GM18499 (cell line): ENCODE results near the gene CTNND2.

ENCODE experiments used
- ATAC-seq: cut with Tn5 transposase; IDR thresholded peaks from one replicate; pipeline ENCODE4 v1.9.1; 2021; ENCODE audit warnings: moderate number of reproducible peaks; ENCODE audit not compliant: insufficient read depth, unreplicated experiment

CTNND2 gene

DNA sequence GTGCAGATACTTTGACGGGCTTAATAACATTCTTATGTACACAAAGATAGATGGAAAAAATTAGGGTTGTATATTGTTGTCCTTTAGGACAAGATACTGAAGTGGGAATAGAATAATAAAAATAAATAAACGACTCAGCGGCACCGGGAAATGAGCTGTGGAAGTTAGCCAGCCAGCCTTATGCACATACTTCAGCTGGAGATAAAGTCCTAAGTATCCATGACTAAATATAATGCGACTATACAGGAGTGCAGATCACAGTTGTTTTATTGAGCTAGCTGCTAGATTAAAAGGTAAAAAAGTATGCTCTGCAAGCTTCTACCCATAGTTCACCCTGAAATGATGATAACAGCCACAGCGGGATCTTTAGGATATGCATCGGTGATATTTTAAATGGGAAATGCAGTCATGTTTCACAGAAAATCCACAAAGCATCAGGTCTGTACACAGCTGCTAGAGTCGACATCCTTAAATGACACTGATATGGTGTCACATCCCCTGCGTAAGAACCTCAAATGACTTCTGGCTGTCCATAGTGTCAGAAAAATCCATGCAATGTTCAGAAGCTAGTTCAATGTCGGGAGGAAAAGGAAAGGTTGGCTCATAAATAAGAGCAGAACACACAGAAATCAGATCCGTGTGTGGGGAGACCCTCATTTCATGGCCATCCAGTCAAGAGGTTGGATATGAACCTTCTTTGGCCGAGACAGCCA, 750.4 kb downstream of the CTNND2 start:
- no peak for ATAC-seq

DNA sequence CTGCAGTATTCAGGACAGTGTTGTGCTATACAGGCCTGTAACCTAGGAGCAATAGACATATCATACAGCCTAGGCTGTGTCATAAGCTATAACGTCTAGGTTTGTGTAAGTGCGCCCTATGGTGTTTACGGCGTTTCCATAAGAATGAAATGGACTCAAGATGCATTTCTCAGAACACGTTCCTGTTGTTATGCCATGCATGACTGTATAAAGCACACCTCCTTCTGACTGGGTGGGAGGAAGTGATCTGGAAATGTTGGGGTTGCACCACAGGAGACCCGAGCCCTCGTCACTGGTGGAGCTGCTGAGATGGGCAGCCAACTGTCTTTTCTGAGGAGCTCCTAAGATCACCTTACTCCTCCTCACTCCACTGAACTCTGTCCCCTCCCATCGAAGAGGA, 751.9 kb downstream of the CTNND2 start:
- no peak for ATAC-seq

DNA sequence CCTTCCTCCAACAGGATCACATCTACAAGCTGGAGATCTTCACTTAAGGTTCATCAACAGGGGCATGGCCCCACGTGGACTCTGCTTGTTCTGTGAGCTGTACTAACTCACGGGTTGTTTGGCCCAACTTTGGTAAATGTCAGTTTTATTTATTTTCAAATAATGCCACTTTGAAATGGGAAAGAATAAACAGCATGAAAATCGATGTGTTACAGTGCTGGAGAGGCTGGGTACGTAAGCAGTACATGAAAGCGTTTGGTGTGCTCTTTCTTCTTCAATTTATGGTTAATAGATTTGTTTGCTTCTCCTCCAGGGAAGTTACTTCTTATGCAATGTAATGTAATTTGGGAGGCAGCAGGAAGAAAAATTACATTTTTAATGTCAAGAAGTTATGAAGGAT, 753.3 kb downstream of the CTNND2 start:
- no peak for ATAC-seq

DNA sequence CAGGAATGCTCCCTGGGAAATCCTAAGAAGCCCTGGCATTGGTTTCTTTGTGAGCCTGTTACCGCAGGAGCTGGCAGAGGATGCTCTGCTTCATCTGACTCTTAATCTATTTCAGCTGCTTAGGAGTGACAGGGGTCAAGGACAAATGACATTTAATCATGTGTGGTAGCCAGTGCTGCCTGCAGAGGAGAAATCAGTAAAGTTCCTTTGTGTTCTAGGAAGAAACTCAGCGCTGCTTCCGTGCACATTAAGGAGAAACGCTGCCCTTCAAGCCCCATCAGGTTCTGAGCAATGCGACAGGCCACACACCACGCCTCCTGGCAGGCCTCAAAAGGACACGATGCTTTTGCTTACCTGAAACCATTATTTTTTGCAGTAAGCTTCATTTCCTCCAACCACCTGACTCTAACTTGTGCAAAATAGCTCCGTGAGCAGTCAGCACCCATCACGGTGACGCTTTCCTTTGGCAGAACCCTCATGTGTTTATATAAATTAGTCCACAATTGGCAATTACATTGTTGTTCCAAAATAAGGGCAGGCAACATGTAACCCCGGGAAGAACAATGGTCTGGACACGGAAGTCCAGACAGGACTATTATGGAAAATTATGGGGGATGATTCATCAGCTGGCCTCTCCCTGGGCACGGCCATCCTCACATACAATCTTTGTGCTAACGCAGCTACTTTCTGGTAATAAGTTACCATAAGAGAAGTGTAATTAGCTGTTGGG, 755.3 kb downstream of the CTNND2 start:
- no peak for ATAC-seq

DNA sequence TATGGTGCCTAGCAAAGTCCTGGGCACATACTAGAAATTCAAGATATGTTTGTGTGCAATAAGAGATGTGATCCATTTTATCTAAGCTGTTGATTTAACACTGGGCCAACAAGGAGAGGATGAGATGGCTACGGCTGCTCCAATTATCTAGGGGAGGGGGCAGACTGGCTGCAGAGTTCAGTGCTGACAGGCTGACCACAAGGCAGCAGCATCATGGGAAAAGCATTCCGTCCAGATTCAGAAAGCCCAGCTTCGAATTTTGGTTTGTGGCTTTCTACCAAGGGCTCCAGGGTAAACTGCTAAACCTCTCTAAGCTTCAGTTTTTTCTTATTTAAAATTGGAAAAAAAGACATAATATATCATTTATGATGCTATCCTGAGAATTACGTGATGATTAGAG, 758.1 kb downstream of the CTNND2 start:
- ATAC-seq = no peak

DNA sequence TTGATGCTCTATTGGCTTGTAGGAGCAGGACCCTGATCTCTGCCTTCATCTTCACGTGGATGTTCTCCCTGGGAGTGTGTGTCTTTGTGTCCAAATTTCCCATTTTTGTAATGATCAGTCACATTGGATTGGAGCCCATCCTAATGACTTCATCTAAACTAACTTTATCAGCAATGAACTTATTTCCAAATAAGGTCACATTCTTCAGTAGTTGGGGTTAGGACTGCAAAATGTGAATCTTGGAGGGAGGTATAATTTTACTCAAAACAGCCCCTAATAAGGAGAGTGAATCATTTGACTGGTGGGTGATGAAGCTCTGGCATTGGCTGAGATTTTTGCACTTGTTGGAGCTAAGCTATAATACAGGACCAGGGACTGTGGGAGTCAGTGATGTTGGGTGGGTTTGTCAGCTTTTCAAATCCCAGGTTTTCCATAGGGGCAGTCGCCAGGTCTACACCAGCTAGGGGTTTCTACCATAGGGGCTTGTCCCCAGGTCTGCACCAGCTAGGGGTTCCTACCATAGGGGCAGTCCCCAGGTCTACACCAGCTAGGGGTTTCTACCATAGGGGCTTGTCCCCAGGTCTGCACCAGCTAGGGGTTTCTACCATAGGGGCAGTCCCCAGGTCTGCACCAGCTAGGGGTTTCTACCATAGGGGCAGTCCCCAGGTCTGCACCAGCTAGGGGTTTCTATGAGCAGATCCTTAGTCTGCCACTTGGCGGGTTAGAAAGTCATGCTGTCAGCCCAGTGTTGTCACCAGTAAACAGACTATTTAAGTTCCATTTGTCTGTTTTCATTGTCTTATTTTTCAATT, 760.6 kb downstream of the CTNND2 start:
- no peak for ATAC-seq

DNA sequence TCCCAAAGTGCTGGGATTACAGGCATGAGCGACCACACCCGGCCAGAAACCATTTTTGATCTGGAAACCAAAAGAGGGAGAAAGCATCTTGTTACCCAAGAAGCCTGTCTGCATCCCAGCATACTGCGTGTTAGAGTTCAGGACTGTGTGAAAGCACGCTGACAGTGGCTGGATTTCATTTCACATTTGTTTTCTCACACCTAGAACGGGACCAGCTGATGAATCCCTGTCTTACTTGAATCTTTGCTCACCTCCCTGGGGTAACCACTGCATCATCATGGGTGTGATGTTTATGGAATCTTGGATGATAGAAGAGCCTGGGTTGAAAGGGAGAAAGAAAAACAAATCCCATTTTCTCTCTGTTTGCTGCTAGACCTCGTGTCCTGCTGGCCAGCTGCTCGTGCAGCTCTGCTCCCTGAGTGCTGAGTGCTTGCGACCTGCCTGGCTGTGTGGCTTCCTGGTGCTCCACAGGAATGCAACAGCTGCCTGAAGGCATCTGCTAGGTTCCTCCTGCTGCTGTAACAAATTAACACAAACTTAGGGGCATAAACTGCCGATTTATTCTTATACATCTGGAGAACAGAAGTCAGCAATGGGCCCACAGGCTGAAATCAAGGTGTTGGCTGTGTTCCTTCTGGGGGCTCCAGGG, 764.9 kb downstream of the CTNND2 start:
- no peak for ATAC-seq

DNA sequence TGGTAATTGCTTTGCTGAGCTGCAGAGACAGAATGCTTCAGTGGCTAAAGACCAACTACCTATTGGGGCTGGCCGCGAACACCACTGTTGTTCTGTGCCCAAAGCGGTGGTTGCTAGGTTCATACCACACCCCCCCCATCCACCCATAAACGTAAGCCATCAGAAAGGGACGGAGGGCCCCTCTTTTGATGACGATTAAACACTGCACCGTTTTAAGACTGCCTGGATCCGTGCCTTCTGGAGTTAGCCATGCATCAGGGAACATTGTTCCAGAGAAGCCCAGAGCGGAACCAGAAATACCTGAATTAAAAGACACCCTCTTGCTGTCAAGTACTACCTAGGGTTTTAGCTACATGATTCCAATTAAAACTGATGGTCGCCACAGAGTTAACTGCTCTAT, 774.1 kb downstream of the CTNND2 start:
- no peak for ATAC-seq

DNA sequence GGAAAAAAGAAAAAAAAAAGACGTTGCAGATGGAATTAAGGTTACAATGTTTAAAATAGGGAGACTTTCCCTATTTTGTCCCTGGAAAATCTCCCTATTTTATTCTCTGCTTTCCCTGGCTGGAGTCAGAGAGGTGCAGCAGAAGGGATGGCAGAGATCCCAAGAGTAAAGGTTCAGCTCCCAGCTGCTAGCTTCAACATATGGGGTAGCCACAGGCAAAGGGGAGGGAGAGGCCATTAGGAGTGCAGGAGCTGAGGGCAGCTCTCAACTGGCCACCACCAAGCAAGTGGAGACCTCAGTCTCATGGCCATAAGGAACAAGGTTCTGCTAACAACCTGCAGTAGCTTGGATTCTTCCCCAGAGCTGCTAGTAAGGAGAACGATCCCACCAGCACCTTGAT, 776.2 kb downstream of the CTNND2 start:
- no peak for ATAC-seq

DNA sequence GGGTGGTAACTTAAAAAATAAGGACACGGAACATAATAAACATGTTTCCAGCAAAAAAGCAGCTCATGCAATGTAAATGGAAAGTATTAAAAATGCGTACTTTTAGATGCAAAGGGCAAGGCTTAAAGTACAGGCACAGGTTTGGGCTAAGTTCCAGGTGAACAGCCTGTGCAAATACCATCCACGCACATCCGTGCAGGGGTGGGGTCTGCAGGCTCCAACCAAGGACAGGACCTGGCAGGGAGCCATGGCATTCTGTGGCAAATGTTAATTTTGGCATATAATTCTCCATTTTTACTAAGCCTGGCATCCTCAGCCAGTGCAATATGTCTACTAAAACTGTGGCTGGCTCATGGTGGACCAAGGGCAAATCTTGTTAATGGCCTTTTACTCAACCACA, 777.4 kb downstream of the CTNND2 start:
- ATAC-seq = no peak

DNA sequence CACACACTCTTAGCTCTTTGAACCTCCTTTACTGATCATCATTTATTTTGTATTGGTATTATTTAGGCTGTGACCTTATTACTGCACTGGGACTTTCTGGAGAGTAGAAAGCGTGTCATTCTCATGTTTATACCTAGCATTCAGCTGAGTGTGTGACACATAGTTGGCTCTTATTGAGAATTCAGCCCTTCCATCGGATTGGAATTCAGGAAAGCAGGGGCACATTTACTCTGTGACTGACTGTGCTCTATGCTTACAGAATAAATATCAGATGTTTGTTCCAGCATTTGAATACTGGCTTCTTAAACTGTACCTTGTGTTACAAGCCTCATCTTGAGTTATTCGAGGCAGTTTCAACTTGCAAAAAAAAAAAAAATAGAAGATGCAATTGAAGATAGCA, 782.4 kb downstream of the CTNND2 start:
- no peak for ATAC-seq

DNA sequence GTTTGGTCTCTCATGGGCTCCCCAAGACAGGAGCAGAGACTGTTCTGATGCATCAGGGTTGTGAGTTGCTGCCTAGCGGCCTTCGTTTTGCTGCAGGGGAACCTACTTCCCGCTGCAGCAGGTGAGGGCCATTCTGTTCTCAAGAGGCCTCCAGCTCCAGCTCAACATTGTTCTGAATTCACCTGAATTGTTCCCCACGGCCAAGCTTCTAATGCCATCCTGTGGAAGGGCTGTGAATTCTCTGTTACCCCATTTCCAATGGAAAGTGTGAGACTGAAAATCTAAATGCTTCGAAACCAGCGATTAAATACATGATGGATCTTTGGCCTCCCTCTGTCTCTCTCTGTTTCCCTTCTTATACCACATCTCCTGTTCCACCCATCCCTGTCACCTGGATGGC, 794.1 kb downstream of the CTNND2 start:
- ATAC-seq = no peak

DNA sequence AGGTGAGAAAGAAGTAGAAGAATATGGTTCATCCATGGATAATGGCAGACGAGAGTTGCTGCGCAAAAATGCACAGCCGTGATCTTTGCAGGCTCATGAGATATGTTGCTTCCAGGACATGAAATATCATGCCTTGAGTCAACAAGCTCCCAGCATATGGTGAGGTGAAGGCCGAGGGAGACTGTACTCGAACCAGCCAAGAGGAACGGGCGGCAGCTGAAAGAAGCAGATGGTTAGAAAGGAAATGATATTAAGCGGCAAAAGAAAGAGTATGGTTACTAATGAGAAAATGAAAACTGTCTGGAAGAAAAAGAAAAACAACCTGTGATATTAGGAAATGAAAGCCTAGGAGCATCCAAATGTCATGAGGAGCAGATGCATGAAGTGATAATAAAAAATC, 798.5 kb downstream of the CTNND2 start:
- ATAC-seq = no peak

DNA sequence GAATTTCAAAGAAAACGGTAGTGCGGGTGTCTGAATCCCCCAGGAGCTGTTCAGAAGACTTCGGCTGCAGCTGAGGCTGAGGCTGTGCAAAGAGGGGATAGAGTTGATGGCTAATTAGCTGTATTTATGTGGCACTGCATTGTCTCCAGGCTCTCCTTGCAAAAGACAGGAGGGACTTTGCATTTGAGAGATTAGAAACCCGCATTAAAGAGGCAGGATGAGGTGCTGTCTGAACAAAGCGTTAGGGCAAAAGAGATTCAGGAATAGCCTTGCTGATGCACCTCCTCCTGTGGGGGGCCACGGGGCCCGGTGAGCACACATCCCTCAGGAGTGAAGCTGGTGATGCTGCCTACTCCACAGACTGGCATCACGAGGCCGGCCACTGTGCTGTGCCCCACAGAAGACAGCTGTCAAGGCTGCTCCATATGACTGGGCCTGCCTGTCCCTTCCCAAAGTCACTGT, 799.6 kb downstream of the CTNND2 start:
- no peak for ATAC-seq

DNA sequence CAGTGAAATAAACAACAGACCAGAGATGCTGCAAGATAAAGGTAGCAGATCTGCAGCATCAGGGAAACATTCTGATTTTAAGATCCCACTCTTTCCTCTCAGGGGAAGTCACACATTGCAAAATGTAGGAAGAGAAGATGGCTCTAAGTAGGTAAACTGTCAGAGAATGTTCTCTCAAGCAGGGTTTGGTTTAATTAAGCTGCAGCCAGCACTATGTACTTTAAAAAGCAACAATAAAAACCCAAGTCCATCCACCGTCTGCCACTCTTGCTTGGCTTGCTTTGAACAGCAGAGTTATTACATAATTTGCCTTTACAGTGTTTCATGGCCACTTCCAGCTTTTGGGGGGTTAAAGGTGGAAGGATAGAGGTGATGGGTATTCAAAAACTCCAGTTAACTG, 800.0 kb downstream of the CTNND2 start:
- no peak for ATAC-seq

DNA sequence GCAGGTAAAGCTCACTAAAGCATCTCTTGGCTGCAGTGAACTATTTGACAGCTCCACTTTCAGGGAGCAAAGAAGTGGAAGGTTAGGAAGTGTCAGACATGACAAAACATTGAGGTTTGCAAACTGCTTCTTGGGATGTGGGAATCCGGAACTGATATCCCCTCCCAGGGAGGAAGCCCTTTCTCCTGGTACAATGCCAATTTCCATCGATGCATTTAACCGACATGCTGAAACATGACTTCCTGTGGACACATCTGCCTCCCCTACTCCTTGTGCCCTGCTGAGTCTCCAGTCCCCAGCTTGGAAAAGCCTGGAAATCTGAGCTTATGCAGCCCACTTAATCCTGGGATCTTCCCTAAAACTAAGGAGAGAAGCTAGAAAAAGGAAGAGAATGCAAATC, 820.1 kb downstream of the CTNND2 start:
- ATAC-seq = no peak

DNA sequence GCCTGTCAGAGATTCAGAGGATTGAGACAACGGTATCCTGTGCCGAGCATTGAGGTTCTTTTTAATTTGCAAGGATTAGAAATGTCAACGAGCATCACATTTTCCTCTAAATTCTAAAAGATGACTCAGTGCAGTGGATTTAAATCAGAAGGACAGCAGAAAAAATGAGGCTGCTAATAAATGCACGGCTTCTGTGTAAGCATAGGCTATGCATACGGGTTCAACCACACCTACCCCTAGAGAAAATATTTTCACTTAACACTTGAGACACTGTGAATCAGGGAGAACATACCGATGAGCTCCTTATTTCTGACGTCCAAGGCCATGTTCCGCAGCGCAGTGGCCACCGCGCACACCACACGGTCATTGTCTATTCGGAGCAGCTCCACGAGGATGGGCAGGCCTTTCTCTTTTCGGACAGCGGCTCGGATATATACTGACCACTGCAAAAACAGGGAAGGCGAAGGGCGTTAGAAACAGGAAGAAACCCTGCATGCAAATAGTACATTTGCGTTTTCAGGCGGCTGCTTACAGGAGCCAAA, 821.8 kb downstream of the CTNND2 start:
- no peak for ATAC-seq

DNA sequence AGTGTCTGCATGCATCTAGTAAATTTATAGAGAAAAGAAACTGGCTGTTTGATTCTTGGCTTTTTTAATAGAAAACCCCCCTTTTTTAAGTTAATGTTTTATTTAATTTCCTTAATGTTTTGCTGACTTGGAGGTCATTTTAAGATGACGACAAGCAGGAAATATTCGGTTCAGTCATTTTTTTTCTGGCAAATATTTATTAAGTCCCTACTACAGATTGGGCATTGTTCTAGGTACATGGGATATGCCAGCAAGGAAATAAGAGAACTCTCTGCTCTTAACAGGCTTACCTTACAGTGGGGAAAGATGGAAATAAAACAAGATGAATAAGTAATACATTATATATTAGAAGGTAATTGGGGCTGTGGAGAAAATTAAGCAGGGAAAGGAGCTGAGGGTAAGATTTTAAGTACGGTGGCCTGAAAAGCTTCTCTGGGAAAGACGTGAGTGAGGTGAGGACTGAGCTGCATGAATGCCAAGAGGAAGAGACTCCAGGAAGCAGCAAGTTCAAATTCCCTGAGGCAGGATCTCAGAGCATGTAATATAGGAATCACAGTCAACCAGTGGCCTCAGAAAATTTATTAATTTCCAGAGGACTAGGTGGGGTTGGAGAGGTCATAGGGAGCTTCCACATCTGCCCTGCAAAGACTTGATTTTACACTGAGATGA, 827.2 kb downstream of the CTNND2 start:
- ATAC-seq = no peak

DNA sequence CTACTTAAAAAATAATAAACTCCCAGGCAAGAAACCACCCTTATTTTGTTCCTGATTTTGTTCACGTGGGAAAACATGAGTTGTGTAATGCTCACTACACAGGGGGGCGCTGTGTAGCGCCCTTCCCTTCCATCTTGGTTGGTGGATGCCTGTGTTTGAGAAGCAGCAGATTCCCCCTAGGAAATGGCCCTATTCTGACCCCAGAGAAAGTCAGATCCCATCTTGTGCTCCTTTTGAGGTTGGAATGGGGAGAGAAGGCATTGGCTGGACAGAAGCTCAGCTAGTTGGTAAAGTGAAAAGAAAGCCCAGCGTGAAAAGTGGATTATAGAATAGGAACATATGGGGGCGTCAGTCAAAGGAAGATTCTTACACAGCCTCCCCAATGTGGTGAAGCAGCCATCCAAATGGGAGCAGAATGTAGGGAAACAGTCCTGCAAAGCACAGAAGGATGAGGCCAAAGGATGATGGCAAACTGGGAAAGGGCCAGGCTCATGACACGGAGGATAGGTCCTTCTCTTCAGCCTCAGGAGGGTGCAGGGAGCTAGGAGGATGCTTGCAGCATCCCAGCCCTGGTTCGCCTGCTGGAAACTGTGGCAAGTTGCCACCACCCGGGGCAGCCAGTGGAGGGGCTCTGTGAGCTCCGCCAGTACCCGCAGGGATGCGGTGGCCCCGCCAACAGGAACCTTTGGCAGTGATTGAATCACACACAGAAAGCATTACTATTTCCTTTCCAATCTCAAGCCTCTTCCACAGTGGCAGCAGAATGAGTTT, 829.0 kb downstream of the CTNND2 start:
- no peak for ATAC-seq
